K562 (cell line): ENCODE measurements around the gene ADGRG1. TPM values are rescaled to one million over a fixed set of nuclear protein-coding genes. Genes with fewer than 3 reads are reported as not detected.

Experiments used
- CHD2 ChIP-seq: IDR thresholded peaks from 2 replicates; pipeline ENCODE4 v1.6.1; 2011; ENCODE audit warnings: low read depth, low read length
- CHD4 ChIP-seq: fragments of 200-600 bp; sonication (generic); IDR thresholded peaks from 3 replicates; pipeline ENCODE4 v1.6.1; 2012; ENCODE audit warnings: low read depth, mild to moderate bottlenecking, mixed read lengths, low read length, inconsistent platforms; ENCODE audit not compliant: insufficient read depth, insufficient replicate concordance, poor library complexity, severe bottlenecking
- FOXO4 ChIP-seq: fragments of 450-650 bp; formaldehyde crosslinking; IDR thresholded peaks from 2 replicates; pipeline ENCODE4 v1.4.0; 2020; ENCODE audit warnings: mild to moderate bottlenecking, moderate library complexity
- HLTF ChIP-seq: fragments of 450-650 bp; IDR thresholded peaks from 2 replicates; pipeline ENCODE4 v1.6.1; 2016
- KAT8 ChIP-seq: fragments of 450-650 bp; IDR thresholded peaks from 2 replicates; pipeline ENCODE4 v1.6.1; 2016; ENCODE audit warnings: low read depth, mild to moderate bottlenecking
- KDM1A ChIP-seq, 2 experiments: fragments of 450-650 bp; IDR thresholded peaks; 2 replicates each; pipeline ENCODE4 v1.6.1; 2016; ENCODE audit warnings: mild to moderate bottlenecking in 2 of 2
- NBN ChIP-seq: fragments of 450-650 bp; IDR thresholded peaks from 2 replicates; pipeline ENCODE4 v1.6.1; 2016; ENCODE audit warnings: low read depth, mild to moderate bottlenecking
- PHF21A ChIP-seq: fragments of 450-650 bp; IDR thresholded peaks from 2 replicates; pipeline ENCODE4 v1.6.1; 2017; ENCODE audit warnings: low read depth, borderline replicate concordance
- RBFOX2 ChIP-seq: fragments of 200-400 bp; formaldehyde crosslinking; IDR thresholded peaks from 2 replicates; pipeline ENCODE4 v1.6.1; 2017; ENCODE audit warnings: low read depth, mild to moderate bottlenecking, low read length, moderate library complexity
- RCOR1 ChIP-seq, 2 experiments: IDR thresholded peaks; 2 replicates each; pipeline ENCODE4 v1.6.1; 2012; ENCODE audit warnings: low read depth in 2 of 2, low read length in 2 of 2, borderline replicate concordance in 1 of 2, improper control_type of control experiment in 1 of 2
- SAFB ChIP-seq: fragments of 200-400 bp; formaldehyde crosslinking; IDR thresholded peaks from 2 replicates; pipeline ENCODE4 v1.6.1; 2017; ENCODE audit warnings: low read depth, low read length, borderline replicate concordance
- SRSF9 ChIP-seq: fragments of 200-400 bp; formaldehyde crosslinking; IDR thresholded peaks from 2 replicates; pipeline ENCODE4 v1.6.1; 2017; ENCODE audit warnings: low read depth, low read length, borderline replicate concordance
- STAG1 ChIP-seq: sonication (generic); formaldehyde crosslinking; IDR thresholded peaks from 2 replicates; pipeline ENCODE4 v1.5.0; 2020; ENCODE audit warnings: missing genetic modification reagents, borderline replicate concordance
- ZNF197 ChIP-seq: fragments of 200-800 bp; sonication (Bioruptor generic); IDR thresholded peaks from 2 replicates; pipeline ENCODE4 v1.6.1; 2016; ENCODE audit warnings: low read depth, missing genetic modification characterization, missing compliant biosample characterization
- ZNF766 ChIP-seq: fragments of 200-800 bp; sonication (Bioruptor generic); conservative IDR thresholded peaks from 2 replicates; pipeline ENCODE4 v1.6.1; 2016; ENCODE audit warnings: missing genetic modification characterization, missing compliant biosample characterization
- ZNF79 ChIP-seq: fragments of 250-450 bp; sonication (Bioruptor Pico); IDR thresholded peaks from 2 replicates; pipeline ENCODE4 v1.4.0; 2020; ENCODE audit warnings: low read depth, mild to moderate bottlenecking, moderate library complexity
- polyA plus RNA-seq, 8 experiments: library from polyadenylated mRNA; depleted of rRNA in 4 of 8; stranded (reverse) in 5 of 8; unstranded in 3 of 8; fragments of >200 nt; fragmentation: Nextera tagmentation in 2 of 8; fragmentation: Illumina TruSeq in 1 of 8; extraction: Ambion mirVana in 2 of 8; extraction: Trizol in 1 of 8; gene quantifications; 2 replicates each; pipeline versions ENCODE4 v1.2.1 to v1.2.3, GENCODE V29; 2011 to 2014; ENCODE audit warnings: inconsistent platforms in 1 of 8, missing spikeins in 1 of 8
- total RNA-seq, 7 experiments: library from RNA; depleted of rRNA in 6 of 7; stranded (reverse); fragments of >200 nt in 6 of 7; fragmentation: Illumina TruSeq in 2 of 7; extraction: Trizol in 2 of 7; gene quantifications; 2 replicates each; pipeline versions ENCODE4 v1.2.1 to v1.2.3, GENCODE V29; 2011 to 2021; ENCODE audit warnings: low replicate concordance in 1 of 7
- TF ChIP-seq, protein P1 (sequence below): fragments of 250-450 bp; sonication (Bioruptor Pico); IDR thresholded peaks from 2 replicates; pipeline ENCODE4 v1.4.0; 2020; ENCODE audit warnings: mild to moderate bottlenecking, moderate library complexity, borderline replicate concordance
- TF ChIP-seq, protein P2 (sequence below): fragments of 250-450 bp; sonication (Bioruptor Pico); IDR thresholded peaks from 2 replicates; pipeline ENCODE4 v1.5.0; 2021; ENCODE audit warnings: mild to moderate bottlenecking, borderline replicate concordance

ADGRG1 gene
- total and polyA plus RNA-seq, 9 of the 15 experiments (the other 6 are each of a cell fraction or from before 2014, with no cell fraction given) = 0.04 to 0.31 (median 0.16) TPM; not detected in 6

- TF ChIP-seq STAG1 (CRISPR knock-in tag) = peak; percentile 99
- TF ChIP-seq, protein P1, sequence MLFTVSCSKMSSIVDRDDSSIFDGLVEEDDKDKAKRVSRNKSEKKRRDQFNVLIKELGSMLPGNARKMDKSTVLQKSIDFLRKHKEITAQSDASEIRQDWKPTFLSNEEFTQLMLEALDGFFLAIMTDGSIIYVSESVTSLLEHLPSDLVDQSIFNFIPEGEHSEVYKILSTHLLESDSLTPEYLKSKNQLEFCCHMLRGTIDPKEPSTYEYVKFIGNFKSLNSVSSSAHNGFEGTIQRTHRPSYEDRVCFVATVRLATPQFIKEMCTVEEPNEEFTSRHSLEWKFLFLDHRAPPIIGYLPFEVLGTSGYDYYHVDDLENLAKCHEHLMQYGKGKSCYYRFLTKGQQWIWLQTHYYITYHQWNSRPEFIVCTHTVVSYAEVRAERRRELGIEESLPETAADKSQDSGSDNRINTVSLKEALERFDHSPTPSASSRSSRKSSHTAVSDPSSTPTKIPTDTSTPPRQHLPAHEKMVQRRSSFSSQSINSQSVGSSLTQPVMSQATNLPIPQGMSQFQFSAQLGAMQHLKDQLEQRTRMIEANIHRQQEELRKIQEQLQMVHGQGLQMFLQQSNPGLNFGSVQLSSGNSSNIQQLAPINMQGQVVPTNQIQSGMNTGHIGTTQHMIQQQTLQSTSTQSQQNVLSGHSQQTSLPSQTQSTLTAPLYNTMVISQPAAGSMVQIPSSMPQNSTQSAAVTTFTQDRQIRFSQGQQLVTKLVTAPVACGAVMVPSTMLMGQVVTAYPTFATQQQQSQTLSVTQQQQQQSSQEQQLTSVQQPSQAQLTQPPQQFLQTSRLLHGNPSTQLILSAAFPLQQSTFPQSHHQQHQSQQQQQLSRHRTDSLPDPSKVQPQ (CRISPR knock-in tag) = no peak
- TF ChIP-seq, protein P2, sequence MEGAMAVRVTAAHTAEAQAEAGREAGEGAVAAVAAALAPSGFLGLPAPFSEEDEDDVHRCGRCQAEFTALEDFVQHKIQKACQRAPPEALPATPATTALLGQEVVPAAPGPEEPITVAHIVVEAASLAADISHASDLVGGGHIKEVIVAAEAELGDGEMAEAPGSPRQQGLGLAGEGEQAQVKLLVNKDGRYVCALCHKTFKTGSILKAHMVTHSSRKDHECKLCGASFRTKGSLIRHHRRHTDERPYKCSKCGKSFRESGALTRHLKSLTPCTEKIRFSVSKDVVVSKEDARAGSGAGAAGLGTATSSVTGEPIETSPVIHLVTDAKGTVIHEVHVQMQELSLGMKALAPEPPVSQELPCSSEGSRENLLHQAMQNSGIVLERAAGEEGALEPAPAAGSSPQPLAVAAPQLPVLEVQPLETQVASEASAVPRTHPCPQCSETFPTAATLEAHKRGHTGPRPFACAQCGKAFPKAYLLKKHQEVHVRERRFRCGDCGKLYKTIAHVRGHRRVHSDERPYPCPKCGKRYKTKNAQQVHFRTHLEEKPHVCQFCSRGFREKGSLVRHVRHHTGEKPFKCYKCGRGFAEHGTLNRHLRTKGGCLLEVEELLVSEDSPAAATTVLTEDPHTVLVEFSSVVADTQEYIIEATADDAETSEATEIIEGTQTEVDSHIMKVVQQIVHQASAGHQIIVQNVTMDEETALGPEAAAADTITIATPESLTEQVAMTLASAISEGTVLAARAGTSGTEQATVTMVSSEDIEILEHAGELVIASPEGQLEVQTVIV (CRISPR knock-in tag) = no peak
- no peak for TF ChIP-seq PHF21A
- 0 out of 2 replicates have a peak, but pooled peaks have one; percentile 61 for TF ChIP-seq ZNF766 (CRISPR knock-in tag)
- no peak for TF ChIP-seq NBN
- no peak for TF ChIP-seq RBFOX2
- TF ChIP-seq SRSF9 = no peak
- TF ChIP-seq CHD2 = no peak
- TF ChIP-seq FOXO4 (CRISPR knock-in tag) = no peak
- TF ChIP-seq ZNF79 (CRISPR knock-in tag) = no peak
- peak; percentile 59 to 84; a peak in 3 of 4 replicates for TF ChIP-seq RCOR1 (IDR thresholded peaks at IDR 0.05; ENCODE audit: borderline replicate concordance in 1 of 2, low read depth in 2 of 2, low read length in 2 of 2)
- no peak for TF ChIP-seq ZNF197
- no peak for TF ChIP-seq HLTF
- TF ChIP-seq SAFB = no peak
- peak; percentile 44 to 75 for TF ChIP-seq KDM1A (IDR thresholded peaks at IDR 0.05)
- peak; percentile 96 for TF ChIP-seq CHD4
- TF ChIP-seq KAT8 = no peak
Observed at GRCh38 chr16:57648581-57649442, 20.4 kb downstream of the ADGRG1 start (continued).
